Measurements from ENCODE around the gene WNT2B.

DNA sequence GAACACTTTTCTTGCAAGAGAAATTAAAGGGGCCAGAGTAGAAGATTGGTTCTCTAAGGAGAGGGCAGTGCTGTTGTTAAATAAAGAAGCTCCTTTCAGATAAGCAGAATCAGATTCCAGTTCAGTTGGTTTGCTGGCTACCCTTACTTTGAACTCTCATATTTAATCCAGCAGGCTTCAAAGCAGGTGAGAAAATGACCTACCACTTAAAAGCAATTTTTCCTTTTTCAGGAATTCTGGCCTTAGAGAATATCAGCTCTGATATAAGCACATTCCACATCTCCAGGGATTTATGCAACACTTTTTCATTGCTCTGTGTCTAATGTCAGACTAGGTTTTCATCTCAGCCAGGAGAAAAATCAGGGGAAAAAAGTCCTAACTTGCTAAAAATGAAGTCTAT is 28.7 kb downstream of the WNT2B start:
- no peak for TF ChIP-seq POLR2A (IDR thresholded peaks at IDR 0.05; ENCODE audit: low read length)
- TF ChIP-seq GATA1 (IDR thresholded peaks at IDR 0.05; ENCODE audit: low read depth, low read length): no peak
